Measurements from ENCODE around the gene USP43. TPM values are rescaled to one million over a fixed set of nuclear protein-coding genes. Genes with fewer than 3 reads are reported as not detected.

Gene USP43
- total RNA-seq, 2 donors from 2014 or later, result 4.2 to 6.9 TPM

GRCh38 chr17:9729034-9729650 lies 83.8 kb downstream of the USP43 start:
- intact Hi-C loops (cut with DNase I), result no loop called here
- WGBS, 2 donors, result 5 to 9% methylated on average over 2 of the region's 2 CpGs
- Histone ChIP-seq H3K27me3 (no peaks in the 10 kb centered on the region), H3K36me3 (replicated peaks in 1 of 2; ENCODE audit: insufficient read depth in 1 of 2, low read depth in 2 of 2) (peaks cover 0 to 3% of the 10 kb centered on the region in 2 donors), H3K9me3 (no peaks in the 10 kb centered on the region), H3K27ac (no peak overlapping the region), H3K4me1 (no peaks in the 10 kb centered on the region), H3K4me3 (no peak overlapping the region)
- peak in 2 of 4 donors; percentile 18 for DNase-seq
- no peak for TF ChIP-seq POLR2A (IDR thresholded peaks at IDR 0.05)
- TF ChIP-seq CTCF (IDR thresholded peaks at IDR 0.05), result peak; percentile 84 to 97 (median 94)
- peak; percentile 58 for ATAC-seq

- Histone ChIP-seq H3K9me3 (no peaks in the 10 kb centered on the region), H3K4me1 (no peaks in the 10 kb centered on the region), H3K36me3 (replicated peaks in 1 of 2; ENCODE audit: insufficient read depth in 1 of 2, low read depth in 2 of 2) (peaks cover 0 to 3% of the 10 kb centered on the region in 2 donors), H3K4me3 (no peak overlapping the region), H3K27me3 (no peaks in the 10 kb centered on the region), H3K27ac (no peak overlapping the region)
- DNase-seq, result no peak
- TF ChIP-seq POLR2A (IDR thresholded peaks at IDR 0.05) (no peak), CTCF (IDR thresholded peaks at IDR 0.05) (no peak)
- 87 to 88% methylated on average over 11 of the region's 11 CpGs for WGBS, 2 donors
- no peak for ATAC-seq
- intact Hi-C loops (cut with DNase I), result no loop called here
Measured at GRCh38 chr17:9729735-9730420, 84.6 kb downstream of the USP43 start.

- no peaks in the 10 kb centered on the region for H3K36me3 ChIP-seq (replicated peaks in 1 of 2; ENCODE audit: insufficient read depth in 1 of 2, low read depth in 2 of 2)
- no peaks in the 10 kb centered on the region for H3K4me1 ChIP-seq
- no peaks in the 10 kb centered on the region for H3K9me3 ChIP-seq
- peak in 1 of 4 donors; percentile 9 for DNase-seq
- ATAC-seq, result no peak
- no peak overlapping the region for H3K4me3 ChIP-seq
- intact Hi-C loops (cut with DNase I), result no loop called here
- H3K27me3 ChIP-seq, result no peaks in the 10 kb centered on the region
- WGBS, 2 donors, result 52 to 61% methylated on average over 9 of the region's 9 CpGs
- TF ChIP-seq CTCF (IDR thresholded peaks at IDR 0.05) (no peak), POLR2A (IDR thresholded peaks at IDR 0.05) (no peak)
- H3K27ac ChIP-seq, result no peak overlapping the region
Measured at GRCh38 chr17:9750524-9750923, 105.2 kb downstream of the USP43 start.

GRCh38 chr17:9755083-9755482 lies 109.8 kb downstream of the USP43 start:
- Histone ChIP-seq H3K9me3 (no peaks in the 10 kb centered on the region), H3K36me3 (replicated peaks in 1 of 2; ENCODE audit: insufficient read depth in 1 of 2, low read depth in 2 of 2) (no peaks in the 10 kb centered on the region), H3K4me1 (no peaks in the 10 kb centered on the region), H3K27me3 (no peaks in the 10 kb centered on the region), H3K27ac (no peak overlapping the region), H3K4me3 (no peak overlapping the region)
- 70 to 72% methylated on average over 3 of the region's 3 CpGs for WGBS, 2 donors
- ATAC-seq, result no peak
- intact Hi-C loops (cut with DNase I), result no loop called here
- DNase-seq, result no peak
- TF ChIP-seq POLR2A (IDR thresholded peaks at IDR 0.05), result no peak
- no peak for TF ChIP-seq CTCF (IDR thresholded peaks at IDR 0.05)

- no peaks in the 10 kb centered on the region for H3K36me3 ChIP-seq (replicated peaks in 1 of 2; ENCODE audit: insufficient read depth in 1 of 2, low read depth in 2 of 2)
- TF ChIP-seq POLR2A (IDR thresholded peaks at IDR 0.05) (no peak), CTCF (IDR thresholded peaks at IDR 0.05) (no peak)
- WGBS, 2 donors, result 71 to 100% methylated on average over 1 of the region's 1 CpG
- no peak for ATAC-seq
- no peaks in the 10 kb centered on the region for H3K4me1 ChIP-seq
- H3K4me3 ChIP-seq, result no peak overlapping the region
- H3K9me3 ChIP-seq, result no peaks in the 10 kb centered on the region
- DNase-seq, result no peak
- no peak overlapping the region for H3K27ac ChIP-seq
- intact Hi-C loops (cut with DNase I), result no loop called here
- H3K27me3 ChIP-seq, result no peaks in the 10 kb centered on the region
Measured at GRCh38 chr17:9760266-9760665, 114.9 kb downstream of the USP43 start.

Measured in body of pancreas (tissue), 4 donors.